H9 (cell line): ENCODE results near the gene NUAK2. TPM values are rescaled to one million over a fixed set of nuclear protein-coding genes. Genes with fewer than 3 reads are reported as not detected.

ENCODE experiments used
- DNase-seq: peaks from one replicate; pipeline ENCODE4 v3.0.0-alpha.2; 2017
- H2AFZ ChIP-seq: one replicate; pipeline ENCODE4 v1.6.1; 2013; ENCODE audit warnings: mild to moderate bottlenecking, low read length, control low read depth, moderate library complexity
- H2AK5ac ChIP-seq: 2 replicates; pipeline ENCODE4 v1.6.1; 2013; ENCODE audit warnings: low read length, control low read depth, mixed read lengths; ENCODE audit not compliant: insufficient read length
- H2BK120ac ChIP-seq: one replicate; pipeline ENCODE4 v1.6.1; 2013; ENCODE audit warnings: low read depth, mild to moderate bottlenecking, low read length, control low read depth, inconsistent platforms; ENCODE audit not compliant: poor library complexity, severe bottlenecking
- H2BK12ac ChIP-seq: 2 replicates; pipeline ENCODE4 v1.6.1; 2013; ENCODE audit warnings: low read length, control low read depth, mixed read lengths, low read depth; ENCODE audit not compliant: insufficient read length
- H2BK15ac ChIP-seq: 2 replicates; pipeline ENCODE4 v1.6.1; 2013; ENCODE audit warnings: low read depth, low read length, control low read depth
- H2BK20ac ChIP-seq: one replicate; pipeline ENCODE4 v1.6.1; 2013; ENCODE audit warnings: low read depth, mild to moderate bottlenecking, low read length, control low read depth, inconsistent platforms; ENCODE audit not compliant: poor library complexity, severe bottlenecking
- H2BK5ac ChIP-seq: 2 replicates; pipeline ENCODE4 v1.6.1; 2013; ENCODE audit warnings: low read length, control low read depth, mixed read lengths; ENCODE audit not compliant: insufficient read length
- H3K14ac ChIP-seq: 2 replicates; pipeline ENCODE4 v1.6.1; 2013; ENCODE audit warnings: low read length, control low read depth; ENCODE audit not compliant: insufficient read depth
- H3K18ac ChIP-seq: 2 replicates; pipeline ENCODE4 v1.6.1; 2013; ENCODE audit warnings: low read depth, mild to moderate bottlenecking, mixed read lengths, low read length, control low read depth; ENCODE audit not compliant: insufficient read length
- H3K23ac ChIP-seq: 2 replicates; pipeline ENCODE4 v1.6.1; 2013; ENCODE audit warnings: low read length, control low read depth, mixed read lengths, low read depth; ENCODE audit not compliant: insufficient read length
- H3K23me2 ChIP-seq: 2 replicates; pipeline ENCODE4 v1.6.1; 2013; ENCODE audit warnings: low read depth, mild to moderate bottlenecking, mixed read lengths, low read length, control low read depth; ENCODE audit not compliant: insufficient read length, poor library complexity, severe bottlenecking
- H3K27ac ChIP-seq: 2 replicates; pipeline ENCODE4 v1.5.1; 2013; ENCODE audit warnings: low read length, control low read depth, mixed read lengths, low read depth; ENCODE audit not compliant: insufficient read length
- H3K27me3 ChIP-seq: 2 replicates; pipeline ENCODE4 v1.6.1; 2013; ENCODE audit warnings: low read length, control low read depth, inconsistent platforms; ENCODE audit not compliant: insufficient read depth
- H3K4ac ChIP-seq: 2 replicates; pipeline ENCODE4 v1.6.1; 2013; ENCODE audit warnings: low read depth, mild to moderate bottlenecking, control low read depth, inconsistent platforms, low read length, moderate library complexity
- H3K4me1 ChIP-seq: 2 replicates; pipeline ENCODE4 v1.6.1; 2013; ENCODE audit warnings: low read length, control low read depth, inconsistent platforms; ENCODE audit not compliant: insufficient read depth
- H3K4me2 ChIP-seq: 2 replicates; pipeline ENCODE4 v1.6.1; 2013; ENCODE audit warnings: low read length, control low read depth, mixed read lengths; ENCODE audit not compliant: insufficient read length, insufficient read depth
- H3K56ac ChIP-seq: 2 replicates; pipeline ENCODE4 v1.6.1; 2013; ENCODE audit warnings: low read depth, mild to moderate bottlenecking, mixed read lengths, low read length, control low read depth; ENCODE audit not compliant: insufficient read length
- H3K79me1 ChIP-seq: 2 replicates; pipeline ENCODE4 v1.6.1; 2013; ENCODE audit warnings: low read depth, mild to moderate bottlenecking, moderate library complexity, low read length, control low read depth, inconsistent platforms; ENCODE audit not compliant: insufficient read depth, poor library complexity, severe bottlenecking
- H3K79me2 ChIP-seq: 2 replicates; pipeline ENCODE4 v1.6.1; 2013; ENCODE audit warnings: low read length, control low read depth, inconsistent platforms; ENCODE audit not compliant: insufficient read depth
- H3K9ac ChIP-seq: 2 replicates; pipeline ENCODE4 v1.6.1; 2013; ENCODE audit warnings: low read length, control low read depth, mixed read lengths; ENCODE audit not compliant: insufficient read length; ENCODE audit errors: extremely low read depth
- H3K9me3 ChIP-seq: one replicate; pipeline ENCODE4 v1.6.1; 2013; ENCODE audit warnings: low read depth, low read length, inconsistent platforms; ENCODE audit not compliant: control insufficient read depth
- H3T11ph ChIP-seq: one replicate; pipeline ENCODE4 v1.6.1; 2013; ENCODE audit warnings: mild to moderate bottlenecking, low read length, control low read depth, inconsistent platforms
- H4K20me1 ChIP-seq: one replicate; pipeline ENCODE4 v1.6.1; 2013; ENCODE audit not compliant: control insufficient read depth, insufficient read length, insufficient read depth
- H4K5ac ChIP-seq: 2 replicates; pipeline ENCODE4 v1.6.1; 2013; ENCODE audit warnings: low read depth, mild to moderate bottlenecking, mixed read lengths, low read length, control low read depth; ENCODE audit not compliant: insufficient read length
- H4K8ac ChIP-seq: replicated peaks from 2 replicates; pipeline ENCODE4 v1.6.1; 2013; ENCODE audit warnings: low read length, control low read depth, mixed read lengths, low read depth; ENCODE audit not compliant: insufficient read length
- H4K91ac ChIP-seq: 2 replicates; pipeline ENCODE4 v1.6.1; 2013; ENCODE audit warnings: low read depth, mild to moderate bottlenecking, moderate library complexity, mixed read lengths, low read length, control low read depth; ENCODE audit not compliant: insufficient read length
- H3K27ac Mint-ChIP-seq, 3 experiments: 2 replicates in 2 of 3; 3 replicates in 1 of 3; pipeline ENCODE4 v1.8.0; 2020 to 2021; ENCODE audit warnings: mixed read lengths in 3 of 3, mild to moderate bottlenecking in 1 of 3, moderate library complexity in 1 of 3
- H3K27me3 Mint-ChIP-seq: 2 replicates; pipeline ENCODE4 v1.8.0; 2021; ENCODE audit warnings: low read depth, mild to moderate bottlenecking, moderate library complexity, mixed read lengths
- H3K36me3 Mint-ChIP-seq, 3 experiments: 2 replicates in 2 of 3; 3 replicates in 1 of 3; pipeline ENCODE4 v1.8.0; 2020 to 2021; ENCODE audit warnings: low read depth in 3 of 3, mixed read lengths in 3 of 3; ENCODE audit not compliant: insufficient read depth in 1 of 3
- H3K4me1 Mint-ChIP-seq, 2 experiments: 2 replicates each; pipeline ENCODE4 v1.8.0; 2020; ENCODE audit warnings: mixed read lengths in 2 of 2
- H3K4me3 Mint-ChIP-seq, 2 experiments: 2 replicates in 1 of 2; 3 replicates in 1 of 2; pipeline ENCODE4 v1.8.0; 2020 to 2021; ENCODE audit warnings: mild to moderate bottlenecking in 2 of 2, mixed read lengths in 2 of 2, moderate library complexity in 1 of 2
- H3K9me3 Mint-ChIP-seq, 2 experiments: 2 replicates in 1 of 2; 3 replicates in 1 of 2; pipeline ENCODE4 v1.8.0; 2020; ENCODE audit warnings: mild to moderate bottlenecking in 2 of 2, mixed read lengths in 2 of 2, moderate library complexity in 1 of 2
- CTCF ChIP-seq: fragments of 200-600 bp; sonication (generic); conservative IDR thresholded peaks from 3 replicates; pipeline ENCODE4 v1.8.0; 2021; ENCODE audit warnings: antibody characterized with exemption, mild to moderate bottlenecking
- WGBS: extraction: QIAGEN DNeasy Blood & Tissue Kit; methylation state at CpG from one replicate; pipeline ENCODE4 v1.1.7; 2013; ENCODE audit warnings: missing lambda C conversion rate, low lambda C conversion rate, mixed read lengths; ENCODE audit not compliant: insufficient read length; ENCODE audit errors: extremely low coverage; 5-methylcytosine and 5-hydroxymethylcytosine counted together
- total RNA-seq: library from RNA; stranded (reverse); gene quantifications from 2 replicates; pipeline ENCODE4 v1.2.1, GENCODE V29; 2021

NUAK2 gene
- total RNA-seq, 1 experiment from 2014 or later = 15.4 TPM

GRCh38 chr1:205275916-205276688 is 45.4 kb downstream of the NUAK2 start:
- Mint-ChIP-seq H3K36me3 (peaks cover 1 to 8% (median 7%) of the 10 kb centered on the region in 3 experiments; a peak in 6 of 7 replicates), H3K4me1 (peaks cover 26 to 41% of the 10 kb centered on the region in 2 experiments), H3K4me3 (no peak overlapping the region), H3K9me3 (no peaks in the 10 kb centered on the region; a peak in 2 of 5 replicates), H3K27ac (no peak overlapping the region), H3K27me3 (no peaks in the 10 kb centered on the region)
- Histone ChIP-seq H3K9ac (no peak overlapping the region), H3K4me1 (peaks cover 3% of the 10 kb centered on the region; the same call in 1 of the 2 replicates), H3K14ac (no peak overlapping the region; the same call in 1 of the 2 replicates), H3K4ac (no peak overlapping the region; the same call in 1 of the 2 replicates), H4K8ac (no peak overlapping the region), H3K79me2 (no peaks in the 10 kb centered on the region), H4K20me1 (peaks cover 2% of the 10 kb centered on the region), H3K27me3 (no peaks in the 10 kb centered on the region), H4K5ac (no peak overlapping the region), H2BK12ac (no peak overlapping the region), H3K56ac (no peak overlapping the region), H3K79me1 (no peaks in the 10 kb centered on the region), H3K27ac (no peak overlapping the region), H2BK120ac (no peak overlapping the region), H3K18ac (no peak overlapping the region), H2BK5ac (no peak overlapping the region), H3K9me3 (no peaks in the 10 kb centered on the region), H3K4me2 (no peak overlapping the region), H3K23me2 (no peaks in the 10 kb centered on the region), H2AFZ (no peak overlapping the region), H3K23ac (no peak overlapping the region), H4K91ac (no peak overlapping the region), H2BK20ac (no peak overlapping the region), H2AK5ac (no peak overlapping the region), H2BK15ac (no peak overlapping the region), H3T11ph (no peak overlapping the region)
- DNase-seq = no peak
- TF ChIP-seq CTCF = no peak
- WGBS = no CpG with 5 or more reads among the region's 9 CpGs
